ENCODE data around the gene YTHDC2. TPM values are rescaled to one million over a fixed set of nuclear protein-coding genes. Genes with fewer than 3 reads are reported as not detected.
A peak's percentile ranks its signal among the peaks of the same experiment; 100 is the strongest.

The YTHDC2 gene
- total RNA-seq, 2 donors from 2014 or later, result 25.6 to 27.4 TPM

GRCh38 chr5:113606298-113607134 is 93.0 kb downstream of the YTHDC2 start:
- no peak overlapping the region for H3K4me3 ChIP-seq (ENCODE audit: low read length)
- peak; percentile 94 for TF ChIP-seq CTCF (conservative IDR thresholded peaks at IDR 0.05)
- Mint-ChIP-seq H3K9me3 (peaks cover 33% of the 10 kb centered on the region), H3K27me3 (ENCODE audit: insufficient read depth) (peaks cover 2% of the 10 kb centered on the region), H3K4me1 (peaks cover 3% of the 10 kb centered on the region), H3K36me3 (ENCODE audit: low read depth) (no peaks in the 10 kb centered on the region), H3K4me3 (no peak overlapping the region), H3K27ac (no peak overlapping the region)
- H3K9me3 ChIP-seq (ENCODE audit: control insufficient read depth, low read length), result peaks cover 35% of the 10 kb centered on the region
- H3K9ac ChIP-seq (ENCODE audit: extremely low read depth, low read length, poor library complexity, severe bottlenecking), result no peak overlapping the region
- H3K27me3 ChIP-seq (ENCODE audit: control insufficient read depth, insufficient read depth, low read length, poor library complexity, severe bottlenecking), result no peaks in the 10 kb centered on the region
- no peak overlapping the region for H3K27ac ChIP-seq (ENCODE audit: low read depth, low read length)
- DNase-seq, result peak; percentile 86
- no peaks in the 10 kb centered on the region for H3K36me3 ChIP-seq (ENCODE audit: control insufficient read depth, insufficient read depth, low read length)
- 63% methylated on average over 13 of the region's 13 CpGs; no CpG with 5 or more reads in 1 of the 2 experiments for WGBS, 2 experiments (ENCODE audit: insufficient coverage in 1 of 2, insufficient read length in 1 of 2)
- no peaks in the 10 kb centered on the region for H3K4me1 ChIP-seq (ENCODE audit: control insufficient read depth, insufficient read depth, low read length)

DNA sequence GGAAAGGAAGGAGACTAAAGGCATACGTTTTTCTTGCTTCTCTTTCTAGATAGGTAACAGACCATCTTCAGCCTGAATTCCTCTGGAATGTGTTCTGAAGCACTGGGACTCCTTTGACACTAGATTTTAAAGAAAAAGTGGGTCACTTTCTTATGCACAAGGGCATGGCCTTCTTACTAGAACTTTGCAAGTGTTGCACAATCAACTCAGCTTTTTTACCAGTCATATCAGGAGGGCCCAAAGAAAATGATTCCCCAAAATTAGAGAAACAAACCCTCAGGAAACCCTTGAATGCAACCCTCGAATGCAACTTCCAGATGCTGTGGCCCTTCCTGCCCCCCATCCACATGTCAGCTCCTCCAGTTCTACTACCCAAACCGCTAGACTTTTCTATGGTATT is 93.9 kb downstream of the YTHDC2 start:
- no peaks in the 10 kb centered on the region for H3K27me3 ChIP-seq (ENCODE audit: control insufficient read depth, insufficient read depth, low read length, poor library complexity, severe bottlenecking)
- no peak overlapping the region for H3K27ac ChIP-seq (ENCODE audit: low read depth, low read length)
- no peaks in the 10 kb centered on the region for H3K36me3 ChIP-seq (ENCODE audit: control insufficient read depth, insufficient read depth, low read length)
- no peak overlapping the region for H3K4me3 ChIP-seq (ENCODE audit: low read length)
- no peak overlapping the region for H3K4me3 Mint-ChIP-seq
- no peaks in the 10 kb centered on the region for H3K36me3 Mint-ChIP-seq (ENCODE audit: low read depth)
- H3K4me1 Mint-ChIP-seq, result peaks cover 3% of the 10 kb centered on the region
- peaks cover 2% of the 10 kb centered on the region for H3K27me3 Mint-ChIP-seq (ENCODE audit: insufficient read depth)
- H3K9me3 ChIP-seq (ENCODE audit: control insufficient read depth, low read length), result peaks cover 35% of the 10 kb centered on the region
- TF ChIP-seq CTCF (conservative IDR thresholded peaks at IDR 0.05), result no peak
- WGBS, 2 experiments (ENCODE audit: insufficient coverage in 1 of 2, insufficient read length in 1 of 2), result 90 to 93% methylated on average over 2 to 3 of the region's 3 CpGs
- no peak overlapping the region for H3K9ac ChIP-seq (ENCODE audit: extremely low read depth, low read length, poor library complexity, severe bottlenecking)
- H3K9me3 Mint-ChIP-seq, result peaks cover 33% of the 10 kb centered on the region
- no peak overlapping the region for H3K27ac Mint-ChIP-seq
- no peaks in the 10 kb centered on the region for H3K4me1 ChIP-seq (ENCODE audit: control insufficient read depth, insufficient read depth, low read length)
- no peak for DNase-seq

- Histone ChIP-seq H3K27ac (ENCODE audit: low read depth, low read length) (no peak overlapping the region), H3K4me3 (ENCODE audit: low read length) (no peak overlapping the region), H3K36me3 (ENCODE audit: control insufficient read depth, insufficient read depth, low read length) (no peaks in the 10 kb centered on the region), H3K27me3 (ENCODE audit: control insufficient read depth, insufficient read depth, low read length, poor library complexity, severe bottlenecking) (no peaks in the 10 kb centered on the region), H3K9me3 (ENCODE audit: control insufficient read depth, low read length) (peaks cover 35% of the 10 kb centered on the region), H3K9ac (ENCODE audit: extremely low read depth, low read length, poor library complexity, severe bottlenecking) (no peak overlapping the region), H3K4me1 (ENCODE audit: control insufficient read depth, insufficient read depth, low read length) (no peaks in the 10 kb centered on the region)
- Mint-ChIP-seq H3K4me1 (peaks cover 3% of the 10 kb centered on the region), H3K27me3 (ENCODE audit: insufficient read depth) (peaks cover 2% of the 10 kb centered on the region), H3K27ac (no peak overlapping the region), H3K9me3 (peaks cover 33% of the 10 kb centered on the region), H3K36me3 (ENCODE audit: low read depth) (no peaks in the 10 kb centered on the region), H3K4me3 (no peak overlapping the region)
- WGBS, 2 experiments (ENCODE audit: insufficient coverage in 1 of 2, insufficient read length in 1 of 2), result 88 to 95% methylated on average over 3 of the region's 3 CpGs
- TF ChIP-seq CTCF (conservative IDR thresholded peaks at IDR 0.05), result no peak
- DNase-seq, result no peak
Observed at GRCh38 chr5:113608113-113608596, 94.7 kb downstream of the YTHDC2 start.
